Progenitor cell of endocrine pancreas (in vitro differentiated cells): ENCODE measurements around the gene USP38. TPM values are rescaled to one million over a fixed set of nuclear protein-coding genes. Genes with fewer than 3 reads are reported as not detected.

Experiments used
- DNase-seq: peaks from one replicate; pipeline ENCODE4 v3.0.0; 2021; ENCODE audit warnings: low spot score; ENCODE audit not compliant: unreplicated experiment
- H3K27ac Mint-ChIP-seq: 2 replicates; pipeline ENCODE4 v1.8.0; 2021; ENCODE audit warnings: mild to moderate bottlenecking, moderate library complexity, mixed read lengths
- H3K27me3 Mint-ChIP-seq: 2 replicates; pipeline ENCODE4 v1.8.0; 2021; ENCODE audit warnings: mixed read lengths
- H3K36me3 Mint-ChIP-seq: 2 replicates; pipeline ENCODE4 v1.8.0; 2022; ENCODE audit warnings: mixed read lengths; ENCODE audit not compliant: insufficient read depth
- H3K4me1 Mint-ChIP-seq: 2 replicates; pipeline ENCODE4 v1.8.0; 2021; ENCODE audit warnings: low read depth, mixed read lengths
- H3K4me3 Mint-ChIP-seq: 2 replicates; pipeline ENCODE4 v1.8.0; 2021; ENCODE audit warnings: low read depth, mild to moderate bottlenecking, moderate library complexity, mixed read lengths
- H3K9me3 Mint-ChIP-seq: 2 replicates; pipeline ENCODE4 v1.8.0; 2021; ENCODE audit warnings: low read depth, mixed read lengths
- total RNA-seq: library from RNA; stranded (reverse); gene quantifications from 2 replicates; pipeline ENCODE4 v1.2.1, GENCODE V29; 2021
- TF ChIP-seq, protein P1 (sequence below): fragments of 200-600 bp; sonication (generic); IDR thresholded peaks from one replicate; pipeline ENCODE4 v1.5.0; 2021; ENCODE audit warnings: antibody characterized with exemption, mild to moderate bottlenecking; ENCODE audit not compliant: unreplicated experiment

Gene USP38
- total RNA-seq, 1 donor from 2014 or later: 23.3 TPM

DNA sequence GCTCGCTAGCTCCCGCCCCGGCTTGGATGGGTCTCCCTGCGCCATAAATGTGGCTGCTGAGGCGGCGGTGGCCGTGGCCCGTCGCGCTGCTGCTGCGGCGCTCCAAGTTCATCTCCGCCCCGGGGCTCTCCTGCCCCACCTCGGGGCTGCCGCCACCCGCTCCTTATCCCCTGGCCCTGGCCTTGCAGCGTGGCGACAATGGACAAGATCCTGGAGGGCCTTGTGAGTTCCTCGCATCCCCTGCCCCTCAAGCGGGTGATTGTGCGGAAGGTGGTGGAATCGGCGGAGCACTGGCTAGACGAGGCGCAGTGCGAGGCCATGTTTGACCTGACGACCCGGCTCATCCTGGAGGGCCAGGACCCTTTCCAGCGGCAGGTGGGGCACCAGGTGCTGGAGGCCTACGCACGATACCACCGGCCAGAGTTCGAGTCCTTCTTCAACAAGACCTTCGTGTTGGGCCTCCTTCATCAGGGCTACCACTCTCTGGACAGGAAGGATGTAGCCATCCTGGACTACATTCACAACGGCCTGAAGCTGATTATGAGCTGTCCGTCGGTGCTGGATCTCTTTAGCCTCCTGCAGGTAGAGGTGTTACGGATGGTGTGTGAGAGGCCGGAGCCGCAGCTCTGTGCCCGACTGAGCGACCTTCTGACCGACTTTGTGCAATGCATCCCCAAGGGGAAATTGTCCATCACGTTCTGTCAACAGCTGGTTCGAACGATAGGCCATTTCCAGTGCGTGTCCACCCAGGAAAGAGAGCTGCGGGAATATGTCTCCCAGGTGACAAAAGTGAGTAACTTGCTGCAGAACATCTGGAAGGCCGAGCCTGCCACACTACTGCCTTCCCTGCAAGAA, 763 bp downstream of the USP38 start:
- peaks cover 42% of the 10 kb centered on the region for H3K4me1 Mint-ChIP-seq
- TF ChIP-seq, protein P1, sequence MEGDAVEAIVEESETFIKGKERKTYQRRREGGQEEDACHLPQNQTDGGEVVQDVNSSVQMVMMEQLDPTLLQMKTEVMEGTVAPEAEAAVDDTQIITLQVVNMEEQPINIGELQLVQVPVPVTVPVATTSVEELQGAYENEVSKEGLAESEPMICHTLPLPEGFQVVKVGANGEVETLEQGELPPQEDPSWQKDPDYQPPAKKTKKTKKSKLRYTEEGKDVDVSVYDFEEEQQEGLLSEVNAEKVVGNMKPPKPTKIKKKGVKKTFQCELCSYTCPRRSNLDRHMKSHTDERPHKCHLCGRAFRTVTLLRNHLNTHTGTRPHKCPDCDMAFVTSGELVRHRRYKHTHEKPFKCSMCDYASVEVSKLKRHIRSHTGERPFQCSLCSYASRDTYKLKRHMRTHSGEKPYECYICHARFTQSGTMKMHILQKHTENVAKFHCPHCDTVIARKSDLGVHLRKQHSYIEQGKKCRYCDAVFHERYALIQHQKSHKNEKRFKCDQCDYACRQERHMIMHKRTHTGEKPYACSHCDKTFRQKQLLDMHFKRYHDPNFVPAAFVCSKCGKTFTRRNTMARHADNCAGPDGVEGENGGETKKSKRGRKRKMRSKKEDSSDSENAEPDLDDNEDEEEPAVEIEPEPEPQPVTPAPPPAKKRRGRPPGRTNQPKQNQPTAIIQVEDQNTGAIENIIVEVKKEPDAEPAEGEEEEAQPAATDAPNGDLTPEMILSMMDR: peak; percentile 8
- peak overlapping the region; percentile 98 for H3K27ac Mint-ChIP-seq
- H3K9me3 Mint-ChIP-seq: no peaks in the 10 kb centered on the region
- peak; percentile 20 for DNase-seq
- H3K4me3 Mint-ChIP-seq: peak overlapping the region; percentile 97
- H3K36me3 Mint-ChIP-seq: peaks cover under 1% of the 10 kb centered on the region
- H3K27me3 Mint-ChIP-seq: no peaks in the 10 kb centered on the region

DNA sequence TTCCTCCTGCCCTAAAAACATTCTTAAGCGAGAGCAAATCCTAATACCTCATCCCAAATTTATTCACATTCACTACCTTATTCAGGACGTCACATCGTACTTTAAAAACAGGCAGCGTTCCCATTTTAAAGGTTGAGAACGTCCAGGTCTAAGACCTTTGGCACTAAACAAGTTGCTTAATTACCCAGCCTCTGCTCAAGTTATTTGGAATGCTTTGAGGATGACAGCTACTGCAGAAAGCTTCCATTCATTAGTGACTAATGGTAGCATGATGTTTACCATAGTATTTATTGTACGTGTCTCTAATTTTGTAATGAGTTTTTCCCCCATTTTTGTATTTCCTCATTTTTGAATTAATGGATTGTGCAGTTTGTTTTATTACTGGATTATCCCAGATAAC, 1.5 kb downstream of the USP38 start:
- TF ChIP-seq, protein P1: no peak
- Mint-ChIP-seq H3K9me3 (no peaks in the 10 kb centered on the region), H3K36me3 (peaks cover 6% of the 10 kb centered on the region), H3K4me1 (peaks cover 44% of the 10 kb centered on the region), H3K27ac (peak overlapping the region; percentile 98), H3K27me3 (no peaks in the 10 kb centered on the region), H3K4me3 (peak overlapping the region; percentile 97)
- no peak for DNase-seq

DNA sequence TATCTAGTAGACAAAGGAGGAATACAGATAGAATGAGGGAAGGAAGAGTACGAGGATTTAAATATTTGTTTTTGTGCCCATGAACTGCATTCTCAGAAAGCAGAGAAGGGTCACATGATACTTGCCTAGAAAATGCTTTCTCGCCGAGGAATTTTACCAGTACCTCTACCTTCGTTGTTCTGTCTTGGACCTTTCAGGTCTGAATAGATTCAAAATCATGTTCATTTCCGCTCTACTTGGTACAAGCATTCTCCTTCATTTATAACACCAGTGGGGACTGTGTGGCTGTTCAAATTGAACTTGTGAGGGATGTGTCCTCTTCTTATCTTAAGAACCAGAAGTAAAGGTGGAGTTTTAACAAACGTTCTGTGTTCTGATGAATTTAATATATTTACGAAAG, 1.9 kb downstream of the USP38 start:
- peaks cover 44% of the 10 kb centered on the region for H3K4me1 Mint-ChIP-seq
- peak overlapping the region; percentile 98 for H3K27ac Mint-ChIP-seq
- H3K36me3 Mint-ChIP-seq: peaks cover 6% of the 10 kb centered on the region
- no peak for DNase-seq
- TF ChIP-seq, protein P1: no peak
- H3K9me3 Mint-ChIP-seq: no peaks in the 10 kb centered on the region
- peak overlapping the region; percentile 97 for H3K4me3 Mint-ChIP-seq
- no peaks in the 10 kb centered on the region for H3K27me3 Mint-ChIP-seq

DNA sequence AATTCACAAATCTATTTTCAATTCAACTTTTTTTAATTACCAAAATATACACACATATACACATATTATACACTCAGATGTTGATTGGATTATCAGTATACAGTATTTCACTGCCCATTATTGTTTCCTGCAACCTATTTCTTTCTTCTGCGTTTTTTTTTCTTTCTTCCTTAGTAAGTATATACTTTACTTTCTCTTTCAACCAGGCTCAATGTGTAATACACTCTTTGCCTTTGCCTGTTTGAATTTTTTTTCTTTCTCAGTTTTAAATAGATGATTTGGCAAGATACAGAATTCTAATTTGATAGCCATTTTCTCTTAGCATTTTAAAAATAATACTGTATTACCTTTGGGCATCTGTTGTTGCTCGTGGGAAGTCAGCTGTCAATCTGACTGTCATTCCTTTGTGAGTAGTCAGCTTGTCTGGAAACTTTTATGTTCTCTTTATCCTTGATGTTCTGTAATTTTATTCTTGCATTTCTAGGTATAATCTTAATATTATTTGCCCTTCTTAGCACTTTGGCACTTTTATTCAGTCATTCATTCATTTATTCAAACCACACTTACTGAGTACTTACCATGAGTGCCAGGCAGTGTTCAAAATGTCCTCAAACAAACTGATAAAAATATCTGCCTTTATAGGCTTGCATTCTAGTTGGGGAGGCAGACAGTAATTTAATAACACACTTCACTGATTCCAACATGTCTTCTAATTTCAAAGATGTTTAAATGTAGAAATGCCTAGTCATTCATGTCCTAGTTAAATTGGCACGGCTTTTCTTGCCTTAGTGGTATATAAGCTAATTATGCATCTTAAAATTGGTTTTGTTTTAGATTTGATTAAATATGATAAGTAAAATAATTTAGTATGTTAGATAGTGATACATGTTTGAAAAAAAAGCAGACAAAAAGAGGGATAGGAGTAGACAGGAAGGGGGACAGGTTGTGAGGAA, 3.7 kb downstream of the USP38 start:
- Mint-ChIP-seq H3K27ac (no peak overlapping the region), H3K36me3 (peaks cover 7% of the 10 kb centered on the region)
- TF ChIP-seq, protein P1: no peak

DNA sequence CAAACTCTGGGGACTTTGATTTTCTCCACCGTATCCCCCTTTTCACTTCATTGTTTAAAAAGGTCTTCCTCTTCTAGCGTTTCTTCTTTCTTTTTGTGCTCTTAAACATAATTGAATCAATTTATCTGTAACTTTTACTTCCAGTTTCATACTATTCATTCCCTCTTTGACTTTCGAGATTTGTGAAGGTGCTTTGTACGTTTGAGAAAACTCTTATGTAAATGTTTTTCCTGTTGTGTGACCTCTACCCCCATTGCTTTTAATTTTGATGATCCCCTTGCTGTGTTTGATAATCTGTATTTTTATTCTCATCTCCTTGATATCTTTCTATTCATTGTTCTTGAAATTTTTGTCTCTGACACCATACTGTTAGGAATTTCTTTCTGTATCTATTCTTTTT, 4.8 kb downstream of the USP38 start:
- Mint-ChIP-seq H3K4me1 (peaks cover 36% of the 10 kb centered on the region), H3K27ac (no peak overlapping the region), H3K4me3 (no peak overlapping the region), H3K27me3 (no peaks in the 10 kb centered on the region), H3K9me3 (no peaks in the 10 kb centered on the region), H3K36me3 (peaks cover 7% of the 10 kb centered on the region)
- DNase-seq: no peak
- TF ChIP-seq, protein P1: no peak

More for the DNA sequence above, 3.7 kb downstream of the USP38 start:
- Mint-ChIP-seq H3K4me1 (peaks cover 40% of the 10 kb centered on the region), H3K4me3 (peak overlapping the region; percentile 34), H3K27me3 (no peaks in the 10 kb centered on the region), H3K9me3 (no peaks in the 10 kb centered on the region)
- DNase-seq: no peak
